OCI-M2 (cell line): Measurements from ENCODE around the gene PCSK6.

Source experiments
- DNase-seq: peaks from one replicate; lab custom pipeline; 2025; ENCODE audit not compliant: unreplicated experiment; lab: John Stamatoyannopoulos, UW

Gene PCSK6

DNA sequence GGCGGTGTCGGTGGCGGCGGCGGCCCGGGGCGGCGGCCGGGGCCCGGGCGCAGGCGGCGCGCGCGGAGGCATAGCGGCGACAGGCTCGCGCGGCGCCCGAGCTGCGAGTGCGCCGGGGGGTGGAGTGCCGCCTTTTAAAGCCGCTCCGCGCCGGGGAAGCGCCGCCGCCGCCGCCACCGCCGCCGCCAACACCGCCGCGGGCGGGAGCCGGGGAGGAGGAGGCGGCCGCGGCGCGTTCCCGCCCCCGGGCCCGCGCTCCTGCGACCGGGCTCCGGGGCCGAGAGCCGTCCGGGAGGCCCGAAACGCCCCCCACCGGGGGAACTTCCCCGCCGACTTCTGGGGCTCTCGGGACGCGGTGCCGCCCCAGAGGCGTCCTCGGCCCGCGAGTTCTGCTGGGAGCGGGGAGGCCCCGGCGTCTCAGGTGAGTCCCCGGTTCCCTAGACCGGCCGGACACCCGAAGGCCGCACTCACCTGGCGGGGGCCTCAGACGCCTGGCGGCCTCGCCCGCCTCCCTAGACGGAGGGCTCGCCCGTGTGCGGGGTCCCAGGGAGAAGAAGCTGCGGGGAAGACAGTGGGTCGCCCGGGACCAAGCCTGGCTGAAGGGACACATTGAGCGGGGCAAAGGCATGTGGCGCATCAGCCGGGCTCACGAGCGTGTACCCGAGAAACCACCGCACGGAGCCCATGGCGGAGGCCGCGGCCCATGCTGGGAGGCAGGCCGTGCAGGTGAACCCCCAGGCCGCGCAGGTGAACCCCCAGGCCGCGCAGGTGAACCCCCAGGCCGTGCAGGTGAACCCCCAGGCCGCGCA, at the start of gene PCSK6:
Gene PCSK6, minus strand, starts transcription at position 109 of the 809 bp plus-strand sequence. Its CDS starts 37 bp downstream, at position 72.
- DNase-seq = no peak

DNA sequence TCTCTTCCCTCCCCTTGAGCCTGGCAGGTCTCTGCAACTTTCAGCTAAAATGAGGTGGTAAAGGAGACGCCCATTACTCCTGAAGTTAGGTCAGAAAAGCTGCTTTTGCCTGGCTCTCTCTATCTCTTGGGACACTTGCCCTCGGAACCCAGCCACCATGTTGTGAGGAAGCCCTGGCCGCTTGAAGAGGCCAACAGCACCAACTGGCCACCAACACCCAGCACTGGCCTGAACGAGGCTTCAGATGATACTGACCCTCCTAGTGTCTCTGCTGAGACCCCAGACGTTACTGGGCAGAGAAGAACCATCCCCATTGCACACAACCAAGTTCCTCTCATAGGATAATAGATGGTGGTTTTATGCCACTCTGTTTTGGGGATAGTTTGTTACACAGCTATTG, 49.5 kb upstream of the PCSK6 start:
- DNase-seq = no peak

DNA sequence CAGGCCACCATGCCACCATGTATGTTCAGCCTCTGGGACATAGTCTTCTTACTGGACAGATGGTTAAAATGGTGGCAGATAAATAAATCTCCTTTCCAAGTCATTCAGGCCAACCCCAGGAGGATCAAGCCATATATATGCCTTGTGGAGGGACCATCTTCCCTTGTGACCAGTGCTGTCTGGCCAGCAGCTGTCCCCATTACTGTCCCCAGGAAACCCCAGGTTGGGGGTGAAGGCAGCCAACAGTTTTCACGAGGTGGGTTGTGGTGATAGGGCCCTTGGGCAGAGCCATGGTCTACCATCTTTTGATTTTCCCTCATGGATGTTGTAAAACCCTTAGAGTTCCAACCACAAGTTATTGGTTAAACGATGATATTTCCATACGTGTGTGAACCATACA, 48.7 kb upstream of the PCSK6 start:
- no peak for DNase-seq

DNA sequence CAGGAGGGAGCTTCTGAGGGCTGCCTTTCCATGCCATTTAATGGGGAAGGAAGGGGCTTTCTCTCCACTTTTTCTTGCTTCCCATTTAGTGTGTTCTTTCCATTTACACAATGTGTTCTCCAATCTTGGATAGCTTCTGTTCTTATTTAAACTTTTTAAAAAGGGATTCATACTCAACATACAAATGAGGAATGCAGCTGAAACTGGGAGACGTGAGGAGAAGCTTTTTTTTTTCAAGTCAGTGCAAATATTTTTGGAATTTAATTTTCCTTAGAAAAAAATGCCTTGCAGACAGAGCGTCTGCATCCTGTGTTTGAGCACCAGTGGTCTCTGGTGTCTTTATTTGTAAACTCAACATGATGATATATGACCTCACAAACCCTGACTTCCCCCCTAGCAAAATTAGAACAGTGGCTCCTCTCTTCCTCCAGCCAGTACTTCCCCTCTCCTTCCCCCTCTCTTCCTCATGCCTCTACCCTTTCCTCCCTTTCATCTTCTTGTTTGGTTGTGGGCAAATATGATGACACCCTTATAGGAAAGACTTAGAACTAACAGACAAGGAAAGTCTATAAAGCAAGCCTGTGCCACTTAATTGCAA, 48.1 kb upstream of the PCSK6 start:
- DNase-seq = no peak

DNA sequence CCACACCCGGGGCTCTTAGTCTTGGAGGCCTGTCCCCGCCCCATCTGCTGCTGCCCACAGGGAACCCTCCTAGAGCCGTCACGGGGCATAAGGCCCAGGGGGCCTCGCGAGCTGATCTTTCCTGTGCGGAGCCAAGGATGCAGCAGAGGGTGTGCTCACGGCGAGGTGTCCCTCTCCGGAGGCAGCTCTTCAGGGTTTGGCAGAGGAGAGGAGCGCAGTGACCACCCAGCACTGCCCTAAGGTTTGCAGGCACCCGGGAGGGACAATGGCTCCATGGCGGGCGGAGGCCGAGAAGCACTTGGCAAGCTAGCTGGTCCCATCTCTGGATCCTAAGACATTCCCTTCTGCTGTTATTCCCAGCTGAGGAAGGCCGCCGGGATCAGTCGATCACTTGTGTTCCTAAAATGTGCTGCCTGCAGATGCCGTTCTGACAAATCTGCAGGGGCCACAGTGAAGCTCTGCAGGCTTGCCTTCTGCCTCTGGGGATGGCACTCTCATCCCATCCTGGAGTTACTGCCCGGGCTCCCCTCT, 47.4 kb upstream of the PCSK6 start:
- no peak for DNase-seq

DNA sequence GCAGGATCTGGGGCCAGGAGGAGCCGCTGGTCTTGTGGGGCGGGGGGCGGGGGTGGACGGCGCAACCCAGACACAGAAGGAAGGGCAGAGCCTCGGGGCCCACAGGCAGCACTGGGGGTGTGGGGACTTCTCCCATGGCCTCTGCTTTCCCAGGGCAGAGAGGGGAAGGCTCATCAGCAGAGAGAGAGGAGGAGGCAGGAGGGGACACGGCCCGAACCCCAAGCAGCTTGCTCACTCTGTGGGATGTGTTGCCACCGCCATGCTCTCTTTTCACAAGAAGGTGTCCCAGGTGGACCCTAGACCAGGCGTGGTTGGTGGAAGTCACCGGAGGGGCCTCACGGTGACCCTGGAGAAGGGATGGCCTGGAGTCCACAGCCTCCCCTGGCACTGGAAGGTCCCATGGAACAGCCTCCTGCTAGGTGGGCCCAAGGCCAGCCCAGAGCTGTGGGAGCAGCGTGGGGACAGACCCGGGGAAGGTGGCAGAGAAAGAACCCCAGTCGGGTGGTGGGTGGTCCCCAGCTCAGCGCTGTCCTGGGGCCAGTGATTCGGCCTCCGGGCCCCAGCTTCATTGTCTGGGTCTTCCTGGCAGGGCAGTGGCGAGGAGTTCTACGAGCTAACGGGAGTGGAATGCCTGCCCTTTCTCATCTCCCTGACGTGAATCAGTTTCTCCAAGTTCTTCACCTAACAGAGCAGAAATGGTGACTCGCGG, 46.8 kb upstream of the PCSK6 start:
- DNase-seq = no peak

DNA sequence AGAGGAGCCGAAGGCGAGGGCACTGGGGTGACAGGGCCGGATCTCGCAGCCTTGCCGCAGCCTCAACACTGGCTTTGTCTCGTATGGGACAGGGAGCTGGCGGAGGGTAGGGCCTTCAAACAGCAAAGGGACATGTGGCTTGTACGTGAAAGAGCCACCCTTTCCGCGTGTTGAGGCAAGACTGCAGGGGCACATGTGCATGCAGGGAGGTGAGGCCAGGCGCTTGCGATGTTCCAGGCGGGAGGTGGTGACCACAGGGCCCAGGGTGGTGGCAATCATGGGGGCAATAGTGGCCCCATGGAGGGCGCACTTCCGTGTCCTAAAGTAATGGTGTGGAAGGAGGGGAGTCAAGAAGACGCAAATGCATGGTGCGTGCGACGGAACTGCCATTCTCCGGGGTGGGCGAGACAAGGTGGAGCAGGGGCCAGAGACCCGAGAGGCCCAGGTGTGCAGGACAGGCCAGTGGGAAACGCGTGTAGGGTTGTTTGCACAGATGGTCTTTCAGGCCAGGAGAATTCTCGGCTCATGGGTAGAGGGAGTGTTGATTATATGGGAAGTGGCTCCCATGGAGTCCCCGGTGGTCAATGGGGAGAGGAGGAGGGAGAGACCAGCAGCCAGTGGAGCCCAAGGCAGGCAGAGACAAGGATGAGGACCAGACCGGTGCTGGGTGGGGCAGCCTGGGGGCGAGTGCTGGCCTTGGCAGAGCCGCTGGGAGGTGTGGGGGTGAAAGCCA, 45.8 kb upstream of the PCSK6 start:
- DNase-seq = no peak

DNA sequence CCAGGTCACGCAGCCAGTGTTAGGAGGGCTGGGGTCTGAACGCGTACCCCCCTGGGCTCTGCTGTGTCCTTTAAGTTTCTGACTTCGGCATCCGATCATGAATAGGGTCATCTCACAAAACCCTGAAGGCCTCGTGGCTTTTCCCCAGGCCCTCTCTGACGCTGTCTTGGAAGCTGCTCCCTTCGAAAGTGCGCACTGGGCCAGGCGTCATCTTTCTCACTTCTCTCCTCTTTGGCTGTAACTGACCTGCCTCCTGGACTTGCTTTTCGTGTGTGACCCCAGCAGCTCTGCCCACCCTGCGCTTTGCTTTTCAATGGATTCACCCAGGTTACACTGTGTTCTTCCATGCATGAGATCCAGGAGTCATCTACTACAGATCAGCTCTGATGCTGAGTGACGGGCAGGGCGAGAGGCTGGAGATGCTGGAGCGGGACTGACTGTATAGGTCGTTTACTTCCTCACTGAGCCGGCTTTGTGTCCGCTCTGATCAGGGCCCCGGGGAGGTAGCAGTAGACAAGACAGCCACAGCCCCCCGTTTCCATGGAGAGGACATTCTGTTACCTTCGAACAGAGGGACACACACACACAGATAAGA, 45.0 kb upstream of the PCSK6 start:
- no peak for DNase-seq

DNA sequence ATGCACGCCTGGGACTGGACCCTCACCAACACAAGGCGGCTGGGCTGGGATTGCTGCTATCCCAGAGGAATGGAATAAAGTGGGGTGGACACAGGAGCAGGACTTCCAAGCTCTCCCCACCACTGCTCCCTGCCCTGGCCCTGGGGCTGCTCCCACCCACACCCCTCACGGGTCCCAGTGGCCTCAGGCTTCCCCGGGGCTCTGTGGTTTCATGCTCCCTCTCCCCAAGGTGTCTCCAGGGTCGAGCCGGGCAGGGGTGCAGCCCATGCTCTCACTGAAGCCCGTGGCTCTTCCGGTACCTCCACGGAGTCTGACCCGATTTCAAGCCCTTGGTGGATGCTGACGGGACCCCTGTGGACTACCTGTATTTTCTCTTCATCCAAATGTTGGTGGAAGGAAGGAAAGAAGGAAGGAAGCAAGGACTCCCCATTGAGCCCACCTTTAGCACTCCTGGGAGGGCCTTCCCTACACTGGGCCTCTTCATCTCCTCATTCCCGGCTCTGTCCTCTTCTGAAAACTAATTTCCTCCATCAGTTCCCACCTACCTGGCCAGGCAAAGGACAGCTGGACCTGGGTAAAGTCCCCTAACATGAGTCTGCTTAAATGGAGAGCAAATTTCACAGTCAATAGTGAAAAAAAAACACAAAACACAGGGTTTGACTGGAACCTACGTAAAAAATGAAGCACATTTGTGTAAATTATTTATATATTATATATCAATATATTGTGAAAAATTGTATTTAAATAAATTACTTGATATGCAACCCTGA, 44.0 kb upstream of the PCSK6 start:
- no peak for DNase-seq

DNA sequence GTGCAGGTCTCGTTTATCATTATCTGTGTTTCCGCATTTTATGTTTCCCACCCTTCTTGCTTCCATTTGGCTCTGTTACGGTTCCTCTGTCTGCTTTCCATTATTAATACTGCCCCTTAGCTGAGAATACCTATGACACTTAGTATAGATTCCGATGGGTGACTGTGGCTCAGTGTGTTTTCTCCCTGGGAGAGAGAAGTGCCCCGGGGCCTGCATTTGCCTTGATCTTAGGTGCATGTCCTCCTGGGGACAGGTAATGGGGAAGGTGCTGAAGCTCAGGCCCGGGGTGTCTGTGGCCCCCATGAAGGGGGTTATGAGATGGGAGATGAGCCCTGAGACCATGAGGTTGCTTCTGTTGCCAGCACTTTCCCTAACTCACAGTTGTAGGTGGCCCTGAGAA, 43.4 kb upstream of the PCSK6 start:
- DNase-seq = no peak

DNA sequence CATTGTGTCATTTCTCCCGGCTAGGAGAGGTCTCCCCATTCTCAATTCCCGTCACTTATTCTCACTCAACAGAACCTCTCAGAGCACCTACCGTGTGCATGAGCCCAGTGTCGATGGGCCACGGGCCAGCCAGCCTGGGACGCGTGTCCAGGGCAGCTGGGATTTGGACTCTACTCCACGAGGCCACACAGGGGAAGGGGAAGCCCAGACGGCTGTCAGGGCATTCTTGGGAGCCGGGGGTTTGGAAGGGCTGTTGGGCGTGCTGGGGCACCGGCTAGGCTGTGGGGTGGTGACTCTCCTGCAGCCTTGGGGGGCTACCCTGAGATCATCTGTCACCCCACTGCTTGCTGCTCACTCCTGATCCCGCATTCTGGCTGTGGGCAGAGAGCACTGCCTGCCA, 41.7 kb upstream of the PCSK6 start:
- no peak for DNase-seq

DNA sequence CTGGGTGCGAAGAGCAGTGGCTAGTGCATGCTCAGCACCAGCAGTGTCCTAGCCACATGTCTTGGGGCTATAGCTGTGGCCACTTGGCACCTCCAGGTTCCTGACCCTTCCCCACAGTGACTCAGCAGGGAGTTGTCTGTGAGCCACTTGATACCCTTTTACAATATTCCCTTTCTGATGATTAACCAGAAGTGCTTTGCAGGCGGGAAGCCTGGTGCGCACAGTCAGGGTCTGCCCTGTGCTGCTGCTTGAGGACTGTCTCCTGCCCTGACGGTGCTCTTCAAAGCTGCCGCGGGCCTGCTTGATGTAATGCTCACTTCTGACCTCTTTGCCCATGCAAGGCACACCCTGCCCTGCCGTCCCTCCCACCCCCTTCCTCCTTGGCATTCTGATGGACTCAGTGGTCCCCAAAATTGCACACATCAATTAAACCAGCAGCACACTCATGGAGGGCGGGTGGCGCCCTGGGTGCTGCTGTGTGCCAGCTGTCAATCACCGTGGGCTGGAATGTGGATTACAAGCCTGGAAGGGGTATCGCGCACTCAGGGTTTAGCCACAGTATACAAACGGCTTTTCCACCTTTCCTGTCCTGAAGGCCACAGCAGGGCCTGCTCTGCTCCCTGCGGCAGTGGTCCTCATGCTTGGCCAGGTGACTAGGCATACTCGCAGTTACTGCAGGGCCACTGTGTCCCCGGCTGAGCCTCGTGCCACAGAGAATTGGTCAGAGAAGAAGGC, 40.9 kb upstream of the PCSK6 start:
- DNase-seq = no peak

DNA sequence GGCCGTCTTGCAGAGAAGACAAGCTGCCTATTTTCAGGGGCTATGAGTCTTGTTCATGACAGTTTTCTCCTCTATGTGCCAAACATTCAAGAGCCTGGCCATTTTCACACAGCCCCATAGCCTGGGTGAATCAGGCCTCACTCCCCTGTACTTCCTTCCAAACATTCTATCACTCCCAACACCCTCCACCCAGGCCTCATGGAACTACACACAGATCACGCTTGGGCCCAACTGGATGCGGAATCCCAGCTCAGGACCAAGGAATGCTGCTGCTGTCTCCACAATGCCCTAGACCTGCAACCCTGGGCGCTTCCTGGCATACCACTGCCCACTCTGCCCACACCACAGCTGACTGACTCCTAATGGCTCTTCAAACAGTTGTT, 39.4 kb upstream of the PCSK6 start:
- DNase-seq = no peak

DNA sequence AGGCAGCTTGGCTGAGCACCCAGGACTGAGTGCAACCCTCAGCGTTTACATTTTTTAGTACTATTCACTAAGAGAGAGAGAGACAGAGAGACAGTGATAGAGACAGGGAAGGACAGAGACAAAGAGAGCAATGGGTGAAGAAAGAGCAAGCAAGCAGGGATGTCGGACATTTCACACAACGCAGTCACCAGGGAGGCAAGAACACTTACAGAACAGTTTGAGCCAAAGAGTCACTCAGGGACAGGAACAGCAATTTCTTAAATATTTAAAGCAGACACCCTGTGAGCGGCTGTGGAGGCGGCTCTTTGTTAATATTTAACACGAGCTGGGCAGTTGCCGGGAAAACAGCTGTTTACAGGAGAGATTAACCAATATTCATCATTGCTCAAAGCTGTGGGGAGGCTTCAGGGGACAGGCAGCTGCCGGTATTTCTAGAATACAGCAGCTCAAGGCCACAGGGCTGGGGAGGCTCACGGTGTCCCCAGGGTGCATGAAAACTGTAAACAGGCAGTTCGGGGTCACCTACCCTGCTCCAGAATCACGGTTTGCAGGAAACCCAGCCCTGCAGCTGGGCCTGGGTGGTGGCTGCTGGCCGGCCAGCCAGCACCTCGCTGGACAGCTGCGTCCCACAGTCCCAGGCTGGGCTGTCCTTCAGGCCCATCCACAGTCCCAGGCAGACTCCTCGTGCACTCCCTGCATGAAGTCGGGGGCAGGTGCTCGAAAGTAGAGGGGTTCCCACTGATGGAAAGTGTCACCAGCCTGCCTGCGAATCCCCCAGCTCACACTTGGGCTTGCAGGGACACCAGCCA, 38.8 kb upstream of the PCSK6 start:
- DNase-seq = no peak

DNA sequence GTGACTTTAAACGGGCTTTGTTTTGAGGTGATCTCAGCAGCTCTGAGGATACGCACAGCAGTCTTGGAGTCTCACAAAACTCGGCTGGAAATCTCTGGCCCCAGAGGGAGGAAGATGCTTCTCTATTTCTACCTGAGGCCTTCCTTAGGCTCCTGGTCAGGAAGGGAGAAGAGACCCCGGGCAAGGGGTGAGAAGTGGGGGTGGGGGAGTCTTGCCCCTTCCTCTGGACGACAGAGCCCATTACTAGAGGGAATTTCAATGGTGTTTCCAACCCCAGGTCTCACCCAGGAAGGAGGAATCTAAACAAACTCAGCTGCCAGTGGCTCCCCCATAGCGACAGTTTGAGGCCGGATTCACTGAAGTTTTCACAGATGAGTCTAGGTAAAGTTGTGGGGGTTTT, 37.4 kb upstream of the PCSK6 start:
- no peak for DNase-seq

DNA sequence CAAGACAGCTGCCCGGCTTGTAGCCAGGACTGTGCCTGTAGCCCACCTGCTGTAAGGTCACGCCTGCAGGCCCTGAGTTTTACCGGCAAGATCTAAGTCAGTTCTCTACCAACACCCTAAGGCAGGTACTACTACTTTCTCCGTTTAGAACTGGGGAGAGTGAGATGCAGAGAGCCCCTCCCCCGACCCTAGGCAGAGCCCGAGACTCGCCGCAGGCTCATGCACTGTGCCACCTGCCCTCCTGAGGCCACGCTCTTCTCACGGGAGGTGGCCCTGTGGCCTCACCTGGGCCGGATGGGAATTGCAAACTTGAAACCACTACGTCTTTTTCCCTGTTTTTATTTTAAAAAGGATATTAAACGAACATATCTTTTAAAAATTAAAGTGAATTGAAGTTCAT, 36.9 kb upstream of the PCSK6 start:
- DNase-seq = no peak

DNA sequence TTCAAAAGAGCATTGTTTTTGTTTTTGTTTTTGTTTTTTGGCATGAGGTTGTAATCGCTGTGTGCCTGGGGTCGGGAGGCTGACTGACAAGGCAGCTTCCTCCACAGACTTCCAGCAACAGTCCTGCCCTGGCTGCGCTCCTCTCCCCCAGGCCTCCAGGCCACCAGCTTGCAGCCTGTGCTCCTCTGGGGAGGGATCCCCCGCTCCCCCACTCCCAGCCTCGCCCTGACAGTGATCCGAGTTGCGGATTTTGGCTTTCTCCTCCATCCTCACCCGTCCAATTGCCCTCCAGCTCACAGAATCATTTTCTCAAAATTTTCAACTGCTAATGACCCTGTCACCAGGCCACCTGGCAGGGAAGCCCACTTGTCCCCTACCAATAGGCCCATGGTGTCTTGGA, 36.5 kb upstream of the PCSK6 start:
- DNase-seq = no peak

DNA sequence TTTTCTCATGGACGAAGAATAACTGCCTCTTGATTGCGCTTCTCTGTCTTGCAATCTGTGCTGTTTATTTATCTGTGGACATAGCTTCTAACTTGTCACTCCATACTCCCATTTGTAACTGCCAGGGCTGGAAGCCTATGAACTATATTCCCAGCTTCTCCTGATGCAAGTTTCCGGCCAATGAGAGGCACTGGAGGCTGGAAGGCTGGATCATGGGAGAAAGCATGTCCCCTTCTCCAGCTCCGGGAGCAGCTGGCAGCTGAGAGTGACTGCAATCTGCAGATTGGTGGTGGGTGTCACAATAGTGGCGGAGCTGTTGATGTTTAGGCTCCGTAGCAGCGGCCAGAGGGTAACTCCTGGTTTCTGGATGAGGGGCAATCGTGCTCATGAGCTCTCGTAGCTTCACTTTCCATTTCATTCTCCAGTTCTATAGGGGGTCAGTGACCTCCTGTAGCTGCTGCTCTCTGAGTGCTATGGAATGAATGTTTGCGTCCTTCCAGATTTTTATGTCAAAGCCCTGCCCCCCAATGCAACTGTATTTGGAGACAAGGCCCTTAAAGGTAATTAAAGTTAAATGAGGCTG, 35.7 kb upstream of the PCSK6 start:
- DNase-seq = no peak
